Measurements from ENCODE around the gene SIRT3.
A peak's percentile ranks its signal among the peaks of the same experiment; 100 is the strongest.
"Not testable (repeated sequence)": the region's sequence is repeated elsewhere in the genome, so short reads cannot be mapped to it uniquely, and the experiment has no call there.

The SIRT3 gene

DNA sequence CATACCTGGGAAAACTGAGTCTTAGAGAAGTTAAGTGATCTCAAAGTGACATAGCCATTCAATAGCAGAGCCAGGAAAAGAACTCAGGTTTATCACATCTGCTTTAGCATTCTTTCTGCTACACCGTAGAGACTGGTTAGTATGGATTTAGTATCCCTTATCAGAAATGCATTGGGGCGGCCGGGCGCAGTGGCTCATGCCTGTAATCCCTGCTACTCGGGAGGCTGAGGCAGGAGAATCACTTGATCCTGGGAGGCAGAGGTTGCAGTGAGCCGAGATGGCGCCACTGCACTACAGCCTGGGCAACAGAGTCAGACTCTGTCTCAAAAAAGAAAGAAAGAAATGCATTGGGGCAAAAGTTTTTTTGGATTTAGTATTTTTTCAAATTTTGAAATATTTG lies 2.2 kb upstream of the SIRT3 start:
- DNase-seq, result not testable (repeated sequence)

DNA sequence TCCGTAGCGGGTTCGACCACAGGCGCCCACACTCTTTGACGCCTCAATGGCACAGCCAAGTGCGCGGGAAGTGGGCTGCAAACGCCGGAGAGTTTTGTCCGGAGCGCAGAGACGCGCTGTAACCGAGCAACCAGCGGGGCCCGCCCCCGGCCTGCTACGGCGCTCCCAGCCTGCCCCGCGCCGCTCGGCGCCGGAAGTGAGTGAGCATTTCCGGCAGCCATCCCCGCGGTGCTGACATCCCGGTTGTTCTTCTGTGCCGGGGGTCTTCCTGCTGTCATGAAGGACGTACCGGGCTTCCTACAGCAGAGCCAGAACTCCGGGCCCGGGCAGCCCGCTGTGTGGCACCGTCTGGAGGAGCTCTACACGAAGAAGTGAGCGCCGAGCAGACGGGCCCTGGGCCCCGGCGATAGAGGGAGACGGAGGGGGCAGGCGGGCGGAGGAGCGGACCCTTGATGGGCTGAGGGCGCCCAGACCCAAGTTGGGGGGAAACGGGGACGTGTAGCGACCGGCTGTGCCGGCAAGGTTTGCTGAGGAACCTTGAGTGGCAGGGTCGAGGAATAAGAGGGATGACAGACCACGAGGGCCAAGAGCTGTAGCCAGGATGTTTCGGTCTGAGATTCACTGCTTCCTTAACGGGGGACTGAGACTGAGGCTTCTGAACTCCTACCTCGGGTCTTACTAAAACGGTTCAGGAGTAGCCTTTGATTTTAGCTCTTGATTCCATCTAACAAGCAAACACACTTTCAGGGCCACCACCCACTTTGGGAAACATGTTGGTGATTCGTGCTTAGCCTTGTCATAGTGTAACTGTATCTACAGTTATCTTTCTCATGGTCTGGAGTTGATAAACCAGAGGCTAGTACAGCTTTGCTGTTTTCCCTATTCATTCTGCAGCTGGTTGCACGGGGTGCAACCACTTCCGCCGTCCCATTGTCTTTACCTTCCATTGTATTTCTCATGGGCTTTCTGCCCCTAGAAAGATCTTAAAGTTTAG lies 929 bp upstream of the SIRT3 start, which contains the start of gene PSMD13:
Gene PSMD13 (plus strand): TSS at position 203 of the 994 bp plus-strand sequence. CDS start 74 bp downstream, at position 277.
- peak; percentile 84 for DNase-seq

DNA sequence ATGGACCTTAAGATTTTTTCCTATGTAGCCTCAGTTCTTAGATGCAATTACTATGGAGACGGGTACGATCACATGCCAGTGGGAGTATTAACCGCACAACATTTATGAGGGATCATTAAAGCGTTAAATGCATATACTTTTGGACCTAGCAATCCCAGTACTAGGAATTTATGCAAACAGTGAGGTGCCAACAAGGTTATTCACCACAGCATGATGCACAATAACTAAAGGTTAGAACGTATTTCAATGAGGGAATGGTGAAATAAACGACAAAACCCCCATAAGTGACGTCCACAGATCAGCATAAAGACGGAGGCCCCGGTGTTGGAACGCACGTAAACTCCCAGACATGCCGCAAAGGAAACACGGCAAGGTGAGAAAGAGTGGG lies 539 bp downstream of the SIRT3 start:
- DNase-seq, result peak; percentile 55

DNA sequence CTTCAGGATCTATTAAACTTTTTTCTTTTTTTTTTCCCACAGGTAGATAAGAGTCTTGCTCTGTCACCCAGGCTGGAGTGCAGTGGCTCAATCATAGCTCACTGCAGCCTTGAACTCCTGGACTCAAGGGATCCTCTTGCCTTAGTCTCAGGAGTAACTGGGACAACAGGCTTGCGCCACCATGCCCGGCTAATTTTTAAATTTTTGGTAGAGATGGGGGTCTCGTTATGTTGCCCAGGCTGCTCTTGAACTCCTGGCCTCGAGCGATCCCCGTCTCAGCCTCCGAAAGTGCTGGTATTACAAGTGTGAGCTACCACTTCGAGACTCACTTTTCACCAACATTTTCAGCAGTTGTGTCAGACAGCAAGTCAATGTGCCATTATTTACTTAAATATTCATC lies 962 bp downstream of the SIRT3 start:
- no peak for DNase-seq

DNA sequence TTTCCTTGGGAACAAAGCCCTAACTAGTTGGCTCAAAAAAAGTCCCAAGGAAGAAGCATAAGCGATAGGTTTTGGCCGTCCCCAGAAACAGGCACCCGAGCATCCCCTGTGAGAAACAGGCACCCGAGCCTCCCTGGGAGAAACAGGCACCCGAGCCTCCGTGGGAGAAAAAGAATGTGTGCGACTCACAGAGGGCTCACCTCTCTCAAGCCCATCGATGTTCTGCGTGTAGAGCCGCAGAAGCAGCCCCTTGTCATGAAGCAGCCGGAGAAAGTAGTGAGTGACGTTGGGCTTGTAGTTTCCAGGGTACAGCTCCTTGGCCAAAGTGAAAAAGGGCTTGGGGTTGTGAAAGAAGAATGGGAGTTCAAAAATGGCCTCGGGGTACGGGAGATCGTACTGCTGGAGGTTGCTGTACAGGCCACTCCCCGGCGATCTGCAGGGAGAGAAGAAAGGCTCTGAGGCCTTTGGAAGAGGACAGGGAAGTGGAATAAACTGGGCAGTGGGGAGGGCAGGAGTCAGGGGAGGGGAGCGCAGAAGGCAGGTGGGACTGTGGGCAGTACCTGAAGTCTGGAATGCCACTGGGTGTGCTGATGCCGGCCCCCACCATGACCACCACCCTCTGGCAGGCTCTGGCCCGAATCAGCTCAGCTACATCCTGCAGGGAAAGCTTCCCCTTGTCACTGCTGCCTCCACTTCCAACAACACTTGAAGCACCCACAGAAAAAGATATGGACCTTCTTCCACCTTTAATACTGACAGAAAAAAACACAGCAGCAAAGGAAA lies 3.2 kb downstream of the SIRT3 start:
- DNase-seq, result no peak

DNA sequence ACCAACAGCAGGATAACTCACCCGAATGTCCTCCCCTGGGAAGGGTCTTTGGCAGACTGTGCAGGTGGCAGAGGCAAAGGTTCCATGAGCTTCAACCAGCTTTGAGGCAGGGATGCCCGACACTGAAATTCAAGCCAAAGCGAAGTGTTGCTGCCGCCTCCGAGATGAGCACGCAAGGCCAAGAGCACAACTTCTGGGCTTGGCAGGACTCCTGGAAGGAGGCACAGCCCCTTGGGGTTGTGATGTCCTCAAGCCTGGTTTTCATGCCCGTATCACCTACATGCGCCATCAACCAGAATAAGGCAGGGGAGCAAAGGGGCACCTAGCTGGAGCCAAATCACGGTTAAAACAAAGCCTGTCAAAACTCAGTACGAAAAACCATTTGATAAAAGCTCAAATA lies 5.7 kb downstream of the SIRT3 start:
- DNase-seq, result no peak

DNA sequence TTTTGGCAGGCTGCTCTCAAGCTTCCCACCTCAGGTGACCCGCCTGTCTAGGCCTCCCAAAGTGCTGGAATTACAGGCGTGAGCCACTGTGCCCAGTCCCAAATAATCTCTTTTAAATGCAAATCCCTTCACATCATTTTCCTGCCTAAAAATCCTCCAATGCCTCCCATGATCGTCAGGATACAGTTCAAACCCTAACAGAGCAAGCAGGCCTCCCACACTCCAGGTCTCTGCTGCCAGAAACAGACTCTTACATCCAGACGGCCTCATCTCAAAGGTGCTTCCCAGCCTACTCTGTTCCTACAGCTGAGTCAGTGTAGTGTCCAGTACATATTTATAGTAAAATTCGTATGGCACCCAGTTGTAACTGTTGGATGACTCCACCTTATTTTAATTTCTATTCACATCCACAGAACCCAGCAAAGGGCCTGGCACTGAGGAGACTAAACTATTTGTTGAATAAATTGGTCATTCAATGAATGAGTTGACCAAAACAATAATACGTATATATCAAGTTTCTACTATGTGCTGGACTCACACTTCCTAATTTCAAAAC lies 8.2 kb downstream of the SIRT3 start:
- no peak for DNase-seq

DNA sequence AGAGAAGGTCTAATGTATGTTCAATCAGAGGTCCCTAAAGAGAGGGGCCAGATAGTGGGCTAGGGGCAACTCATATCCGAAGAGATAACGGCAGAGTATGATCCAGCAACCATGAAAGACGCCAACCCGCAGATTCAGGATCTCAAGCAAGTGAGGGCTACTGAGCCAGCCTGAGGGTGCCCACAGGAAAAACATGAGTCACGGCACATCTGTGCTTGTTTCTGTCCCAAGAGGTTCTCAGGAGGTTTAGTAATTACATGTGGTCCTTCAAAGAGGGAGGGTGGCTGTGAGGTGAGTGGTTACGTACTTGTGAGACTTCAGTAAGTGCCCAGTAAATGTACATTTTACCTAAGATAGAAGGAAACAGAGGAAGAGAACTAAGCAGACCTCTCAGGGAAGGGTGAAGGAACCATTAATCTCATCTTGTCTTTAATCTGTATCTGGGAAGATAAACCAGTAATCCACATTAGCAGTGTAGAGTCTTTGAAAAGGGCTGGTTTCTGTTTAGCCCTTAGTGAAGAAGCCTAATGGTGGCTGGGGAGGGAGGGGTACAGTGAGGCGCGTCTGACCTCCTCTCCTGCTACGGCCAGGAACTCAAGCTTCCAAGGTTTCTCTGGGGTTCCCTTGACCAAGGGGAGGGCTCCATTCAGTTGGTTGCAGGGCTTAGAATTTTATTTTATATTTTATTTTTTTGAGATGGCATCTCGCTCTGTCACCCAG lies 10.2 kb downstream of the SIRT3 start:
- no peak for DNase-seq

DNA sequence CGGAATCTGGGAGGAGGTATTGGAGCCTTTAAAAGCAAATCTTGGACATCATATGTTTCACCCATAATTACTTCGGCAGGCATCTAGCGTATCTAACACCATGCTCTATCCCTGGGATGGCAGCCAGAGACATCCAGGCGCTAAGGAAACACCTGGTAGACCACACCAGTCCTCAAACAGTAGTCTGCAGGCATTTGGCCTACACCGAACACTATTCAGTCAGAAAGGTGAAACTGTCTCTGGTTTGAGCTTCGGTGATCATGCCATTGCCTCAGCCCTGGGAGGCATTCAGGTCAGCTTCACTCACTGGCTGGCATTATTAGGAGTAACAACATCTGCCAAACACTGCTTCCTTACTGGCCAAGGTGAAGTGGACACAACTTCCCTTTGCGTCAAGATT lies 11.7 kb downstream of the SIRT3 start:
- DNase-seq, result no peak

DNA sequence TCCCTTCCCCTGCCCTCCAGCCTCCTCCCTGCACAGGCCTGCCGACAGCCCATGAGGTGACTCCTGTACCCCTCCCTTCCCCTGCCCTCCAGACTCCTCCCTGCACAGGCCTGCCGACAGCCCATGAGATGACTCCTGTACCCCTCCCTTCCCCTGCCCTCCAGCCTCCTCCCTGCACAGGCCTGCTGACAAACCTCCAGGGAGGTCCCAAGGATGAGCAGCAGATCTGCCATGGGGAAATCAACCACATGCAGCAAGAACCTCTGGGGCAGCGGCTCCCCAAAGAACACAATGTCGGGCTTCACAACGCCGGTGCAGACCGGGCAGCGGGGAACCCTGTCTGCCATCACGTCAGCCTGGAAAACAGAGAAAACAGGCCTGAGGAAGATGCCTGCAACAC lies 12.3 kb downstream of the SIRT3 start:
- no peak for DNase-seq

DNA sequence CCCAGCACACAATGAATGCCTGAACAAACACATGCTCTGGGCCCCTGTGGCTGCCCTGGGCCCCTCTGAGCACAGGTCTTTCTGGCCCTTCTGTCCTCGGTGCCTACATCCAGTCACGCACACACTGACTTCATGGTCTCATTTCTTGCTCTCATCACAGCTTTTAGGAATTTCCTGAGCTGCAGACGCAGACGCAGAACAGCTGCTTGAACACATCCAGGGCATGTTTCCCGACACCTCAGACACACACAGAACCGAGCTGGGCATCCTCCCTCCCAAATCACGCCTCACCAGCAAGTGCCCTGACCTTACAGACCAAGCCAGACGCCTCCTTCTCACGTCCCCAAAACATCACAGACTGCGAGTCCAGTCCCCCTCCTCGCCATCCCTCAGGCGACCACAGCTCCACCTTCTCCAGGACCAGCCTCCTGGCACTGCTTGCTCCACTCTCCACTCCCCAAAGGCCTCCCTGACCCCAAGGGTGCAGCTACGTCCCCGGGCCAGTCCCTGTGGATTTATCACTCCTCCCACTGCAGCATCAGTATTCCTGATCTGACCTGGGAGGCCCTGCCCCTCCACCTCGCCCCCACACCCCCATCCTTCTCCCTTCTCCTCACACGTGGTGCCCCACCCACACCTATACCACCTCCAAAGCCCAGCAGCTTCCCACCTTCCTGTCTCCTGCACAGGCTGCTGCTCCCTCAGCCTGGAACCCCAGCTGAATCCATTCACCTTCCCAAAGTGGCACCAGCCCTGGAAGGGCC lies 12.9 kb downstream of the SIRT3 start:
- no peak for DNase-seq

DNA sequence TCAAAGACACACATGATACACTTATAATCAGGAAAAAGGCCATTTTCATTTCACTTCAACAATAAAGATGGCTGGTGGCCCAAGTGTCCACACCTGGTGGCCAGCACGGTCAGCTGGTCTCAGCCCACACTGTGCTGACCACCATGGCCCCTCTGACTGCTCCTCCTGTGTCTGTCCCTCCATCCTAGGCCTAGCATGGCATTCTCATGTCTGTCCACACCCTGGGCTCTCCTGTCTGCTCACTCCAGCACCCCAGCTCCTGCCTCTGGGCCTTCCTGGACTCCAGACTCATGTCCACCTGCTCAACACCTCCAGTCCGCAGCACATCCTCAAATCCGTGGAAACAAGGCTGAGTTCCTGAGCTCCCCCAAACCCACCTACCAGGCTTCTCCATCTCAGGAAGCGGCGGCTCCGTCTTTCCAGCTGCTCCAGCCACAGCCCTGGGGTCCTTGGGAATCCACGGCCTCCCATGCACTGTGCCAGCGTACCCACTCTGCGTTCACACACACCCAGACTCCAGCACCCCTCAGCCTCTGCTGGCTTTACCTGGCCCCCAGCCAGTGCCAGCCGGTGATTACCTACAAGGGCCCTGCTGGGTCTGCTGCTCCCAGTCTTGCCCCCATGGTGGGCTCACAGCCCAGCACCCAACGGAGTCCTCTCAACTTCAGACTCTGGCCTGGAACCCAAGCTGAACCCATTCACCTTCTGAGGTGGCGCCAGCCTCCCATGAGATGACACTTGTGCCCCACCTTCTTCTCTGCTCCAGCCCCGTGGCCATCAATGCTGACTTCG lies 13.9 kb downstream of the SIRT3 start:
- no peak for DNase-seq

DNA sequence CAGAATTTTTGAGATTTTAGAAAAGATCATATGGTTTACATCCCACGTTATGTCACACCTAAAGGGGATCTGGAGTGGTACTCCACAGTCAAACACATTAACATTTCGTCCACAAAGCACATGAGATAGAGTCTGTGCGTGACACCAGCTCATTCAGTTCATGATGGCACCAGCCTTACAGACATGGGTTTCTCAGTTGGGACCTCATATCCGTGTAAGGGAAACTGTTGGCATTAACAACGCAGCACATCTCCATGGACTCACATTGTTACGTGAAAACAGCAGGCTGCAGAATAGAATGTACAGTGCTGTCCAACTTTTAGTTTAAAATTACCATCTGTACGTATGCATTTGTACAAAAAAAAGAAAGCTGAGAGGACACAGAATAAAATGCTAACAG lies 14.6 kb downstream of the SIRT3 start:
- DNase-seq, result no peak

DNA sequence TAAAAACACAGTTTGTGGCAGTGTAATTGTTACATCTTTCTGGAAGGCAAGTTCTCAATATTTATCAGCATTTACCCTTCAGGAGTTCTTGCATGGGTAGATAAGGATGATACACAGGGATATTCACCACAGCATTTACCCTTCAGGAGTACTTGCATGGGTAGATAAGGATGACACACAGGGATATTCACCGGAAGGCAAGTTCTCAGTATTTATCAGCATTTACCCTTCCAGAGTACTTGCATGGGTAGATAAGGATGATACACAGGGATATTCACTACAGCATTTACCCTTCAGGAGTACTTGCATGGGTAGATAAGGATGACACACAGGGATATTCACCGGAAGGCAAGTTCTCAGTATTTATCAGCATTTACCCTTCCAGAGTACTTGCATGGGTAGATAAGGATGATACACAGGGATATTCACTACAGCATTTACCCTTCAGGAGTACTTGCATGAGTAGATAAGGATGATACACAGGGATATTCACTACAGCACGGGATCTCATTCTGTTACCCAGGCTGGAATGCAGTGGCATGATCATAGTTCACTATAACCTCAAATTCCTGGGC lies 15.4 kb downstream of the SIRT3 start:
- DNase-seq, result peak; percentile 96

DNA sequence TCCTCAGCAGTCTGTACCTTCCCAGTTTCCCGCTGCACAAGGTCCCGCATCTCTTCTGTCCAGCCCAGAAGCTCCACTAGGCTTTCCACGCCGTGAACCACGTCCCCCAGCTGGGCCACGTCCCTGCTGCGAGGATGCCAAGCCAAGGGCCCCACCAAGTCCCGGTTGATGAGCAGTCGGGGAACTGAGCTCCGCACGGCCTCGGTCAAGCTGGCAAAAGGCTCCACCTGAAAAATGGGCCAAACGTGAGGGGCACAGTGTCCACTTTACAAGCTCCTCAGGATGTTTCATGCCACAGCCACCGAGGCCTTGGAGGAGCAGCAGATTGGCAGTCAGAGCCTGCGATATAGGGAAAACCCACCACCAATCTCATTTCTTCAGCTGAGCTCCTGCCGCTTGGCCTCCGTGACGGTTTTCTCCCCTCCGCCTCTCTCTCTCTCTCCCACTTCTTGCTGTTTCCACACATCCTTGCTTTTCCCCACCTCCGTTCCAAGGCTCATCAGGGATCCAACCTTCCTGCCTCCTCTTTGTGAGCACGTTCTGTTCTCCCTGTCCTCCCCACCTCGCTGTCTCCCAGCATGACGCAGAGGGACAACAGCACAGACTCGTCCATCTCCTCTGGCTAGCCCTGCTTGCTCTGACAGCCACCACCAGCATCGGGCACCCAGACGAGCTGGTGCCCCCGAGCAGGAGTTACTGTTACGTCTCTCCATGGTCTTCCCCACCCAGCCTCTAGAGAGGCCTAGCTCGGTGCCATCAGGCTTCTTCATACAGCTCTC lies 17.1 kb downstream of the SIRT3 start:
- DNase-seq, result no peak

DNA sequence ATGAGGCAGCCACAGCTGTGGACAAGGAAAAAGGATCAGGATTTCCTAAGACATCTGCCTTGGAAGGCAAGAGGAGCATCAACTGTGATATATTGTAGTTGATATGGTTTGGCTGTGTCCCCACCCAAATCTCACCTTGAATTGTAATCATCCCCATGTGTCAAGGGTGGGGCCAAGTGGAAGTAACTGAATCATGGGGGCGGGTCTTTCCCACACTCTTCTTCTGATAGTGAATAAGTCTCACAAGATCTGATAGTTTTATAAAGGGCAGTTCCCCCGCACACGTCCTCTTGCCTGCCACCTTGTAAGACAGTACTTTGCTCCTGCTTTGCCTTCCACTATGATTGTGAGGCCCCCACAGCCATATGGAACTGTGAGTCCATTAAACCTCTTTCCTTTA lies 18.4 kb downstream of the SIRT3 start:
- DNase-seq, result peak; percentile 28

DNA sequence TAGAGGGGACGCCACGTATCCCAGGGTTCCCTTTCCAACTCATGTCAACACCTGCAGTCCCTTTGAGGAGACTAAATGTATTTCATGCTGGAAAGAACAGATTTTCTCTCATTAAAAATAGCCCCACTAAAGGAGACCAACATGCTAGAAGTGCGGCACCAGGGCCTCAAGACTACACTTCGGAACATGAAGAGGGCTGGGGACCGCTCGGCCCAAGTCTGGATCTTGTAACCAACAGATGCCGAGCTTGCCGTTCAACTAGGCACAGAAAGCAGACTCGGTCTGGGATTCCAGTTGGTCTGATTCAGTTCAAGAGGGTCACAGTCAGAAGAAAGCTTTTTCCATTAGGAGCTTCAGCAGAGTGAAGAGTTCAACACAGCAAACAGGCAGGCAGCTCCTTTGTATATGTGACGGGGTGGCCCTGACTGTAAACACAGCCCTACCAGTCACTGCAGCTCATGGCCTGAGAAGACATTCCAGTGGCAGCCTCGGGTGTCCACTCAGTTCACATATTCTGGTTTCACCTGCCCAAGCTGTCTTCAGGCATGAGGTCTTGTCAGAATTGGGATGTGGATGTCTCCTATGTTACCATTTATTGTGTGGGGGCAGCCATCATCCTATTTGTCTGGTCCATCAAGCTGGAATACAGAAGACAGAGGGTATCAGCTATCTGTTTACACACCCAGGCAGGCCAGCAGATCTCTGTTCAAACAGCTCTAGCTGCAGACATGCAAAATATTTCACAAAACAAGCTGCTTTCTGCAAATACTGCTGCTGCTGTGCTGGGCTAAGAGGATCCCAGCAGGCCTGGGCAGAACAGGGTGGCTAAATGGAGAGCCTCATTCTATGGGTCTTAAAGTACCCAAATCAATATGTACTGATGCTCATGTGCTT lies 19.8 kb downstream of the SIRT3 start:
- no peak for DNase-seq

DNA sequence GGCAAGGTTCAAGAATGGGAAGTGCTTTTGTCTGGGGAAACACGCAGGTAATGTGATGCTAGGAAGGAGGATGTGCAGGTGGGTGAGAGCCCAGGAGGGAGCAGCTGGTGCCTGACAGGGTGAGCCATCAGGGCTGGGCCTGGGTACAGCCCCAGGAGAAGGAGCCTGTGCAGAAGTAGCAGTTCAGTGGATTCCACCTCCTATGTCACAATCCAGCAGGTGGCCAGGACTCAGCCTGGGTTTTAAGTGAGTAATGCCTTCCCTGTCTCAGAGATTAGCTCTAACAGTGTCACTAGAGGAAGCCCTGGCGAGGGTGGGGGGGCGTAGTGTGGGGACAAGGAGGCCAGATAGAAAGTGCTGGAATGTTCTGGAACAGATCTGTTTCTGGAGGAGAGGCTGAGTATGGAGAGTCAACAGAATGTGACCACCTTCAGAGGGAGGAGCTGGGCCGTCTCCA lies 20.5 kb downstream of the SIRT3 start:
- DNase-seq, result no peak

DNA sequence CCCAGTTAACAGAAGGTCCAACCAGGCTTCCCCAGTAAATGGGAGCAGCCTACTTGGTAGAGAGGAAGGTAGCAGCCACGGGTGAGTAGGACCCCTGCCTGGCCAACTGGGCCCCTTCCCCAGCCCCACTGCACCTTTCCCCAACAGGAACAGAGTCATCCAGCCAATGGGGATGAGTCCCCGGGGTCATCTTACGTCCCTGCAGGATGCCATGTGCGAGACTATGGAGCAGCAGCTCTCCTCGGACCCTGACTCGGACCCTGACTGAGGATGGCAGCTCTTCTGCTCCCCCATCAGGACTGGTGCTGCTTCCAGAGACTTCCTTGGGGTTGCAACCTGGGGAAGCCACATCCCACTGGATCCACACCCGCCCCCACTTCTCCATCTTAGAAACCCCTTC lies 22.1 kb downstream of the SIRT3 start:
- no peak for DNase-seq

Measured in hematopoietic multipotent progenitor cell treated with erythropoietin and hydrocortisone succinate and interleukin-3 and kit ligand, for 8 days (in vitro differentiated cells).